Vagina (tissue), 2 donors: ENCODE data around the gene ARL8B. TPM values are rescaled to one million over a fixed set of nuclear protein-coding genes. Genes with fewer than 3 reads are reported as not detected.

Experiments used
- DNase-seq, 2 donors: peaks; one replicate each; pipeline ENCODE4 v3.0.0-alpha.2; 2017; ENCODE audit errors: extremely low spot score in 2 of 2
- H3K27ac ChIP-seq: fragments of 200-600 bp; sonication (generic); one replicate; pipeline ENCODE4 v1.5.1; 2019
- H3K27me3 ChIP-seq: fragments of 200-600 bp; sonication (generic); one replicate; pipeline ENCODE4 v1.5.1; 2019
- H3K36me3 ChIP-seq, 2 donors: fragments of 200-600 bp; sonication (generic); one replicate each; pipeline ENCODE4 v1.5.1; 2017 to 2019
- H3K4me1 ChIP-seq: fragments of 200-600 bp; sonication (generic); one replicate; pipeline ENCODE4 v1.5.1; 2019
- H3K4me3 ChIP-seq, 2 donors: fragments of 200-600 bp; sonication (generic); 1 replicate in 1 of 2; 2 replicates in 1 of 2; pipeline ENCODE4 v1.5.1; 2016 to 2019
- H3K9me3 ChIP-seq: fragments of 200-600 bp; sonication (generic); one replicate; pipeline ENCODE4 v1.5.1; 2019
- POLR2A ChIP-seq, 2 donors: fragments of 450-650 bp; IDR thresholded peaks; one replicate each; pipeline ENCODE4 v1.6.1; 2017; ENCODE audit warnings: antibody characterized with exemption in 2 of 2, mild to moderate bottlenecking in 2 of 2, moderate library complexity in 2 of 2
- POLR2AphosphoS5 ChIP-seq, 2 donors: sonication (generic); formaldehyde crosslinking; IDR thresholded peaks; one replicate each; pipeline ENCODE4 v1.9.0; 2017; ENCODE audit warnings: antibody characterized with exemption in 2 of 2, mild to moderate bottlenecking in 2 of 2, low read depth in 1 of 2; ENCODE audit not compliant: insufficient read depth in 1 of 2
- intact Hi-C: fragments of 100-400 bp; cut with DNase I; formaldehyde crosslinking; loops from one replicate; pipeline ENCODE4 v1.15.1; 2023
- small RNA-seq: library from RNA; depleted of rRNA; stranded (forward); fragments of <200 nt; gene quantifications from one replicate; pipeline ENCODE3, GENCODE V24; 2016
- total RNA-seq: library from RNA; depleted of rRNA; stranded (reverse); fragments of >200 nt; gene quantifications from one replicate; pipeline ENCODE4 v1.2.3, GENCODE V29; 2016
- TF ChIP-seq, protein P1 (sequence below), 3 experiments: fragments of 450-650 bp in 2 of 3; fragments of 200-600 bp in 1 of 3; sonication (generic) in 1 of 3; IDR thresholded peaks; one replicate each; pipeline ENCODE4 v1.5.1; 2017 to 2019; ENCODE audit warnings: antibody characterized with exemption in 3 of 3, mild to moderate bottlenecking in 2 of 3, moderate library complexity in 2 of 3

Gene ARL8B
- total RNA-seq, 1 donor from 2014 or later = 44.4 TPM

DNA sequence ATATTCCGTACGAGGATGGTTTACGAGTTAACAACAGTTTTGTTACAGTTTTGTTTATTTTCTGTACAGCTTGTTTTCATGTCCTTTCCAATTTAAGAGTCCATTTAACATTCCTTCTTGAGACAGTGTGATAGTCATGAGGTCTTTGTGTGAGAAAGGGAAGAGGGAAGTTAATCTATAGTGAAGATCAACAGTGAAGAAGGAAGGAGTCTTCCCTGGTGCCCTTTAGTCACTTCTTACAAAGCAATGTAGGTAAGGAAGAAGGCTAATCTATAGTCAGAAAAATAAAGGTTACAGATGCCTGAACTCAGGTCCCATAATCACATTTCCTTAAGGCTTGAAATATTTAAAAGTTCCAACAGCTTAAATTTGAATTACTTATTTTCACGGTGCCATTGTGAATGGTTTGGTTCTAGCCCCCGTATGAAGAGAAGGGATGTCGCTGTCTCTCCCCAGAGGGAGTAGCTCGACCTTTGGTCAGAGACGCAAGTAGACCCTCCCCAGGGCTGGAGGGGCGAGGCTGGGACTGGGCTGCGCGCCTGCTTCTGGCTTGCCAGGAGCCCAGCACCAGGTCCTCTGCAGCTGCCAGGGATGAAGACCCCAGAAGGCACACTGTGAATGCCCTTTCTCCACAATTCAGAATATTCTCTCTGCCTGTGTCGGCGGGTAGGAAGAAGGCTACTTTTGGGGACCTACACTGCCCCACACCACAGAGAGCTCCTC is 100.4 kb downstream of the ARL8B start:
- Histone ChIP-seq H3K9me3 (no peaks in the 10 kb centered on the region), H3K4me3 (no peak overlapping the region), H3K36me3 (no peaks in the 10 kb centered on the region), H3K27me3 (no peaks in the 10 kb centered on the region), H3K27ac (no peak overlapping the region), H3K4me1 (no peaks in the 10 kb centered on the region)
- intact Hi-C loops = no loop called here
- TF ChIP-seq, protein P1, sequence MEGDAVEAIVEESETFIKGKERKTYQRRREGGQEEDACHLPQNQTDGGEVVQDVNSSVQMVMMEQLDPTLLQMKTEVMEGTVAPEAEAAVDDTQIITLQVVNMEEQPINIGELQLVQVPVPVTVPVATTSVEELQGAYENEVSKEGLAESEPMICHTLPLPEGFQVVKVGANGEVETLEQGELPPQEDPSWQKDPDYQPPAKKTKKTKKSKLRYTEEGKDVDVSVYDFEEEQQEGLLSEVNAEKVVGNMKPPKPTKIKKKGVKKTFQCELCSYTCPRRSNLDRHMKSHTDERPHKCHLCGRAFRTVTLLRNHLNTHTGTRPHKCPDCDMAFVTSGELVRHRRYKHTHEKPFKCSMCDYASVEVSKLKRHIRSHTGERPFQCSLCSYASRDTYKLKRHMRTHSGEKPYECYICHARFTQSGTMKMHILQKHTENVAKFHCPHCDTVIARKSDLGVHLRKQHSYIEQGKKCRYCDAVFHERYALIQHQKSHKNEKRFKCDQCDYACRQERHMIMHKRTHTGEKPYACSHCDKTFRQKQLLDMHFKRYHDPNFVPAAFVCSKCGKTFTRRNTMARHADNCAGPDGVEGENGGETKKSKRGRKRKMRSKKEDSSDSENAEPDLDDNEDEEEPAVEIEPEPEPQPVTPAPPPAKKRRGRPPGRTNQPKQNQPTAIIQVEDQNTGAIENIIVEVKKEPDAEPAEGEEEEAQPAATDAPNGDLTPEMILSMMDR (IDR thresholded peaks at IDR 0.05) = no peak
- TF ChIP-seq POLR2A (IDR thresholded peaks at IDR 0.05) (no peak), POLR2AphosphoS5 (IDR thresholded peaks at IDR 0.05; ENCODE audit: insufficient read depth in 1 of 2, low read depth in 1 of 2) (no peak)
- DNase-seq = no peak

DNA sequence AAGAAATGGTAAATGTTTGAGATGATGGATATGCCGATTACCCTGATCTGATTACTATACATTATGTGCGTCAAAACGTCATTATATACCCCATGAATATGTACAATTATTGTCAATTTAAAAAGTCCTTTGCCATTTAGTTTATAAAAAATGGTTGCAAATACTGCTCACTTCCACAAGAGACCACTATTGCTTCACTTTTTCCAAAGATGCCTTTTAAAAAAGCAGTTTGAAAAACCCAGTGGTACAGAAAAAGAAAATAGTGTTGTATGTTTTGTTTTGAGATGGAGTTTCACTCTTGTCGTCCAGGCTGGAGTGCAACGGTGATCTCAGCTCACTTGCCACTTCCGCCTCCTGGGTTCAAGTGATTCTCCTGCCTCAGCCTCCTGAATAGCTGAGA is 104.7 kb downstream of the ARL8B start:
- Histone ChIP-seq H3K36me3 (no peaks in the 10 kb centered on the region), H3K27me3 (no peaks in the 10 kb centered on the region), H3K27ac (no peak overlapping the region), H3K4me1 (no peaks in the 10 kb centered on the region), H3K9me3 (no peaks in the 10 kb centered on the region), H3K4me3 (no peak overlapping the region)
- no peak for TF ChIP-seq POLR2AphosphoS5 (IDR thresholded peaks at IDR 0.05; ENCODE audit: insufficient read depth in 1 of 2, low read depth in 1 of 2)
- TF ChIP-seq POLR2A (IDR thresholded peaks at IDR 0.05) = no peak
- no peak for DNase-seq
- intact Hi-C loops = no loop called here

DNA sequence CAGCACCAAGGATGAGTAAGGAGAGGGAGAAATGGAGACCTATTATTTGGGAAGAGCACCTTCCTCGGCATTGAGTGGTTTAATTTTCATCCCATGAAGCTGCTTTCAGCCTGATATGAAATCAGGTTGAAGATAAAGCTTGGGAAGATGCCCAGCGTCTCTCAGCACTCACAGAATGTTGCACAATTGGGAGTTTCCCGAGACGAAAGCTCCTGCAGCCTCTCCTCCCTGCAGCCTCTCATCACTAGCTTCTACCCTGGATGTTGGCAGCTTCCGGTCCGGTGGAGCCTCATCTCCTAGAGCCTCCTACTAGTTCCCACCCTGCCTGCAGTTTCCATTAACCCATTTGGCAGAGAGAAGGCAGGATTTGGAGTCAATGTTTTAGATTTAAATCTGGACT is 105.7 kb downstream of the ARL8B start:
- H3K27me3 ChIP-seq = no peaks in the 10 kb centered on the region
- H3K4me1 ChIP-seq = no peaks in the 10 kb centered on the region
- no peak for DNase-seq
- no peak overlapping the region for H3K4me3 ChIP-seq
- no peaks in the 10 kb centered on the region for H3K36me3 ChIP-seq
- TF ChIP-seq POLR2AphosphoS5 (IDR thresholded peaks at IDR 0.05; ENCODE audit: insufficient read depth in 1 of 2, low read depth in 1 of 2) (no peak), POLR2A (IDR thresholded peaks at IDR 0.05) (no peak)
- TF ChIP-seq, protein P1 (IDR thresholded peaks at IDR 0.05) = no peak
- H3K9me3 ChIP-seq = no peaks in the 10 kb centered on the region
- H3K27ac ChIP-seq = no peak overlapping the region
- intact Hi-C loops = no loop called here

DNA sequence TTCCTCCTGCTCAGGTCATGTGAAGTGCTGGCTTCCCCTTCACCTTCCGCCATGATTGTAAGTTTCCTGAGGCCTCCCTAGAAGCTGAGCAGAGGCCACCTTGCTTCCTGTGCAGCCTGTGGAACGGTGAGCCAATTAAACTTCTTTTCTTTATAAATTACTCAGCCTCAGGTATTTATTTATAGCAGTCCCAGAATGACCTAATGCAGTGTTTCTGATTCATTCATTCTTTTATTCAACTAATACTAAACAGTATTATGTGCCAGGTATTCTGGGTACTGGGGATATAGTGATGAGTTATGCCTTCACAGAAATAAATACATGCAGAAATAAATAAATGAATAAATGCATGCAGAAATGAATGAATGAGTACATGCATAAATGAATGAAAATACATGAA is 107.3 kb downstream of the ARL8B start:
- intact Hi-C loops = no loop called here
- Histone ChIP-seq H3K9me3 (no peaks in the 10 kb centered on the region), H3K27ac (no peak overlapping the region), H3K27me3 (no peaks in the 10 kb centered on the region), H3K4me1 (no peaks in the 10 kb centered on the region), H3K36me3 (no peaks in the 10 kb centered on the region), H3K4me3 (no peak overlapping the region)
- TF ChIP-seq, protein P1 (IDR thresholded peaks at IDR 0.05) = no peak
- TF ChIP-seq POLR2A (IDR thresholded peaks at IDR 0.05) (no peak), POLR2AphosphoS5 (IDR thresholded peaks at IDR 0.05; ENCODE audit: insufficient read depth in 1 of 2, low read depth in 1 of 2) (no peak)
- no peak for DNase-seq

Small RNA genes within 50 kb of the gene (small RNA-seq; reads per million reads assigned to genes)
- gene AC090955.1 (not detected), gene RF00019 (not detected)

Other genes with a start within 250 kb of the ARL8B start
- gene BHLHE40, start 142.9 kb upstream of the ARL8B start, total RNA-seq = 347 TPM
- gene EDEM1, start 65.4 kb downstream of the ARL8B start, total RNA-seq = 30.9 TPM